ENCODE data around the gene CSF2.

CSF2 gene

GRCh38 chr5:132033122-132033521 is 40.5 kb upstream of the CSF2 start:
- Histone ChIP-seq H2AFZ (ENCODE audit: low read length) (no peak overlapping the region), H3K9me2 (replicated peaks; ENCODE audit: low read depth, low read length) (no peaks in the 10 kb centered on the region)
- TF ChIP-seq EZH2phosphoT487 (IDR thresholded peaks at IDR 0.05; ENCODE audit: borderline replicate concordance) = no peak
- no peak for TF ChIP-seq CTCF (conservative IDR thresholded peaks at IDR 0.05; ENCODE audit: low read length)

GRCh38 chr5:132037353-132037752 is 36.2 kb upstream of the CSF2 start:
- Histone ChIP-seq H3K4me2 (ENCODE audit: low read depth, low read length, poor library complexity, severe bottlenecking) (no peak overlapping the region), H3K4me1 (ENCODE audit: insufficient read depth, low read length, poor library complexity, severe bottlenecking) (no peaks in the 10 kb centered on the region), H3K4me3 (ENCODE audit: low read length, poor library complexity, severe bottlenecking) (no peak overlapping the region), H3K79me2 (ENCODE audit: insufficient read depth, low read length) (no peaks in the 10 kb centered on the region), H2AFZ (ENCODE audit: low read length) (no peak overlapping the region), H3K36me3 (ENCODE audit: insufficient read depth, low read length) (no peaks in the 10 kb centered on the region), H3K9ac (ENCODE audit: low read depth, low read length, poor library complexity, severe bottlenecking) (no peak overlapping the region), H4K20me1 (ENCODE audit: insufficient read depth, low read length, poor library complexity, severe bottlenecking) (no peaks in the 10 kb centered on the region), H3K9me3 (ENCODE audit: insufficient read depth, low read depth, low read length) (no peaks in the 10 kb centered on the region), H3K27me3 (ENCODE audit: insufficient read depth, low read length, poor library complexity, severe bottlenecking) (no peaks in the 10 kb centered on the region), H3F3A (ENCODE audit: low read depth) (no peaks in the 10 kb centered on the region), H3K9me2 (replicated peaks; ENCODE audit: low read depth, low read length) (no peaks in the 10 kb centered on the region)
- no peak for TF ChIP-seq CTCF (conservative IDR thresholded peaks at IDR 0.05; ENCODE audit: low read length)
- TF ChIP-seq EZH2phosphoT487 (IDR thresholded peaks at IDR 0.05; ENCODE audit: borderline replicate concordance) = no peak

More at GRCh38 chr5:132033122-132033521, 40.5 kb upstream of the CSF2 start:
- Histone ChIP-seq H3F3A (ENCODE audit: low read depth) (no peaks in the 10 kb centered on the region), H3K27me3 (ENCODE audit: insufficient read depth, low read length, poor library complexity, severe bottlenecking) (no peaks in the 10 kb centered on the region), H3K4me3 (ENCODE audit: low read length, poor library complexity, severe bottlenecking) (no peak overlapping the region), H3K79me2 (ENCODE audit: insufficient read depth, low read length) (no peaks in the 10 kb centered on the region), H3K9me3 (ENCODE audit: insufficient read depth, low read depth, low read length) (no peaks in the 10 kb centered on the region), H3K9ac (ENCODE audit: low read depth, low read length, poor library complexity, severe bottlenecking) (no peak overlapping the region), H3K36me3 (ENCODE audit: insufficient read depth, low read length) (no peaks in the 10 kb centered on the region), H3K4me1 (ENCODE audit: insufficient read depth, low read length, poor library complexity, severe bottlenecking) (no peaks in the 10 kb centered on the region), H3K4me2 (ENCODE audit: low read depth, low read length, poor library complexity, severe bottlenecking) (no peak overlapping the region), H4K20me1 (ENCODE audit: insufficient read depth, low read length, poor library complexity, severe bottlenecking) (no peaks in the 10 kb centered on the region)

GRCh38 chr5:132044207-132044606 is 29.4 kb upstream of the CSF2 start:
- H3K27me3 ChIP-seq (ENCODE audit: insufficient read depth, low read length, poor library complexity, severe bottlenecking) = no peaks in the 10 kb centered on the region
- H3F3A ChIP-seq (ENCODE audit: low read depth) = no peaks in the 10 kb centered on the region
- no peaks in the 10 kb centered on the region for H3K79me2 ChIP-seq (ENCODE audit: insufficient read depth, low read length)
- no peak for TF ChIP-seq CTCF (conservative IDR thresholded peaks at IDR 0.05; ENCODE audit: low read length)
- TF ChIP-seq EZH2phosphoT487 (IDR thresholded peaks at IDR 0.05; ENCODE audit: borderline replicate concordance) = no peak
- H3K9ac ChIP-seq (ENCODE audit: low read depth, low read length, poor library complexity, severe bottlenecking) = no peak overlapping the region
- H3K4me1 ChIP-seq (ENCODE audit: insufficient read depth, low read length, poor library complexity, severe bottlenecking) = no peaks in the 10 kb centered on the region
- no peaks in the 10 kb centered on the region for H4K20me1 ChIP-seq (ENCODE audit: insufficient read depth, low read length, poor library complexity, severe bottlenecking)
- no peaks in the 10 kb centered on the region for H3K9me2 ChIP-seq (replicated peaks; ENCODE audit: low read depth, low read length)
- H3K4me2 ChIP-seq (ENCODE audit: low read depth, low read length, poor library complexity, severe bottlenecking) = no peak overlapping the region
- no peak overlapping the region for H3K4me3 ChIP-seq (ENCODE audit: low read length, poor library complexity, severe bottlenecking)
- H2AFZ ChIP-seq (ENCODE audit: low read length) = no peak overlapping the region
- no peaks in the 10 kb centered on the region for H3K9me3 ChIP-seq (ENCODE audit: insufficient read depth, low read depth, low read length)
- H3K36me3 ChIP-seq (ENCODE audit: insufficient read depth, low read length) = no peaks in the 10 kb centered on the region
